Type B pancreatic cell (in vitro differentiated cells): Measurements from ENCODE around the gene MCTP1. TPM values are rescaled to one million over a fixed set of nuclear protein-coding genes. Genes with fewer than 3 reads are reported as not detected.

Experiments used
- DNase-seq: peaks from one replicate; pipeline ENCODE4 v3.0.0; 2021; ENCODE audit warnings: mixed read lengths; ENCODE audit not compliant: unreplicated experiment; ENCODE audit errors: extremely low spot score
- H3K27ac Mint-ChIP-seq: 2 replicates; pipeline ENCODE4 v1.8.0; 2021; ENCODE audit warnings: mild to moderate bottlenecking, mixed read lengths
- H3K27me3 Mint-ChIP-seq: 2 replicates; pipeline ENCODE4 v1.8.0; 2021; ENCODE audit warnings: mixed read lengths
- H3K36me3 Mint-ChIP-seq: 2 replicates; pipeline ENCODE4 v1.8.0; 2021; ENCODE audit warnings: mixed read lengths
- H3K4me1 Mint-ChIP-seq: one replicate; pipeline ENCODE4 v1.8.0; 2021; ENCODE audit warnings: mixed read lengths; ENCODE audit not compliant: unreplicated experiment
- H3K4me3 Mint-ChIP-seq: 2 replicates; pipeline ENCODE4 v1.8.0; 2021; ENCODE audit warnings: mild to moderate bottlenecking, mixed read lengths
- H3K9me3 Mint-ChIP-seq: 2 replicates; pipeline ENCODE4 v1.8.0; 2021; ENCODE audit warnings: mixed read lengths
- CTCF ChIP-seq: fragments of 200-600 bp; sonication (generic); conservative IDR thresholded peaks from 2 replicates; pipeline ENCODE4 v1.5.0; 2021; ENCODE audit warnings: antibody characterized with exemption, mild to moderate bottlenecking
- total RNA-seq: library from RNA; stranded (reverse); gene quantifications from 2 replicates; pipeline ENCODE4 v1.2.1, GENCODE V29; 2021; ENCODE audit warnings: low replicate concordance

Gene MCTP1
- total RNA-seq, 1 donor from 2014 or later, result 4.6 TPM

DNA sequence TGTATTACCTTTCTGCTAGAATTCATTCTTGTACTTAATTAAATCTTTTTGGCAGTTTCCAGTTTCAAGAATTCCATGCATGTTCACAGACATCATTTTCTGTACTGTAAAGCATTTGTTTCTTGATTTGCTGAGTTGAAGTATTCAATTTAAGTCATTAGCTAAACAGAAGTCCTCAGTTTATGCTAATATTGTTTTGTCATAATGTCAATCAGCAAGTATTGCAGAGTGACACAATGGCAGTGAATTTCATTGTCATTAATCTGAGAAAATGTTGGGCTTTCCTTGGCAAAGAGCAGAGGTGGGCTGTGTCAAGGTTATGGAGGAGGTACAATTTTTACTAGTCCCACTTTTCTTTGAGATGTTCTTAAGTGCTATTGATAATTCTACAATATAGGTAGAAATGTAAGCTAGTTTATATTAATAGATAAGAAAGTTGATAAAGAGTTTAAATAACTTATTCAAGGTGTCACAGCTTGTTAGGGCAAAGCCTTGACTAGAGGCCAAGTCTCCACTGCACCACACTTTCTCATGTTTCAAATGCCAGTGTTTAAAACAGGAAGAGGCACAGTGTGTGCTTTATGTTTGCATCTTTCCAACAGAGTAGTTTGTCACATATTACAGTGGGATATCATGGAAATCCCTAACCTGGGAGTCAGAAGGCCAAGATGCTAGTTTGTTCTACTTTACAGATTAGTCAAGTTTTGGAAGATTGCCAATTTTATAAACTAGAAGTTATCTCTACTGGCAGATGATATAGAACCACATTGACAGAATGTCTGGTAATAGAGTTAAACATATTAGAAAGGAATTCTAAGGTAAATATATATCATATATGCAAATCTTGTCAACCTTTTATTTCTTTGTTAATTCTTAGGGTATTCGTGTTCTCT, 610.2 kb downstream of the MCTP1 start:
- no peak for TF ChIP-seq CTCF
- Mint-ChIP-seq H3K4me1 (no peaks in the 10 kb centered on the region), H3K27ac (no peak overlapping the region), H3K4me3 (no peak overlapping the region), H3K9me3 (no peaks in the 10 kb centered on the region), H3K27me3 (no peaks in the 10 kb centered on the region), H3K36me3 (no peaks in the 10 kb centered on the region)
- DNase-seq, result no peak

DNA sequence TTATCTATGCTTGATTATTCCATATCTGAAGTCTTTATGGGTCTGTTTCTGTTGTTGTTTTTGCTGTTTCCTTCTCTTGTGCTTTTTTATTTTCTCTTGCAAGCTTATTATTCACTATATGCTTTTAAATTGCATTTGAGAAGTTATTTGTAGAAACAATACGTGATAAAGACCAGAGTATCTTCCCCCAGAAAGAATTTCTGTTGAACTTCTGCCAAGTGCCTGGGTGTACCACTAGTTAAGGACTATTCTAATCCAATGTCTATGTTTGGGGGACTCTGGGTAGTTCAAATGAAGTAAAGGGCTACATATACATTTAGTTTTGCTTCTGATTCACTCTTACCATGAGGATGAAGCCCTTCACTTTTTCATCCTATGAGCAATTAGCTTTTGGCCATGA, 612.1 kb downstream of the MCTP1 start:
- H3K4me3 Mint-ChIP-seq, result no peak overlapping the region
- no peaks in the 10 kb centered on the region for H3K4me1 Mint-ChIP-seq
- H3K27me3 Mint-ChIP-seq, result no peaks in the 10 kb centered on the region
- TF ChIP-seq CTCF, result no peak
- no peaks in the 10 kb centered on the region for H3K9me3 Mint-ChIP-seq
- no peak for DNase-seq
- peaks cover 4% of the 10 kb centered on the region for H3K36me3 Mint-ChIP-seq
- H3K27ac Mint-ChIP-seq, result no peak overlapping the region

DNA sequence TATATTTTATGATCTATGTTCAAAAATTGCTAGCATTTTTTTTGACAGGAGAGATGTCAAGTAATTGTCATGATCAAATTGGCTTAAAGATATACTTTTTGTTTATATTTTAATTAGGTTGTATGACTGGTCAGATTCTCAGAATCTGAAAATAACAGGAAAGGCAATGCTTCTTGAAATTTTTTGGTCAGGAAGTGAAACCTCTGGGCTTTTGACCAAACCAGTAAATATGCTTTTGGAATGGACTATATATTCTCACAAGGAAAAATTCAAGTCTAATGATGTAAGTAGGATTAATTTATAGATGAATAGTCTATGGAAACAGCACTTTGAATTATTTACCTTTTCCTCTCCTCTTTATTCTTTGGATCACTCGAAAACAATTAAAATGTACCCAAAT, 614.2 kb downstream of the MCTP1 start:
- DNase-seq, result no peak
- no peaks in the 10 kb centered on the region for H3K9me3 Mint-ChIP-seq
- no peak overlapping the region for H3K4me3 Mint-ChIP-seq
- no peaks in the 10 kb centered on the region for H3K27me3 Mint-ChIP-seq
- peaks cover 10% of the 10 kb centered on the region for H3K36me3 Mint-ChIP-seq
- no peak overlapping the region for H3K27ac Mint-ChIP-seq
- no peaks in the 10 kb centered on the region for H3K4me1 Mint-ChIP-seq
- no peak for TF ChIP-seq CTCF

GRCh38 chr5:94667937-94668336, 617.0 kb downstream of the MCTP1 start:
- no peaks in the 10 kb centered on the region for H3K27me3 Mint-ChIP-seq
- H3K4me3 Mint-ChIP-seq, result no peak overlapping the region
- TF ChIP-seq CTCF, result no peak
- no peak overlapping the region for H3K27ac Mint-ChIP-seq
- DNase-seq, result no peak
- H3K36me3 Mint-ChIP-seq, result peaks cover 14% of the 10 kb centered on the region
- H3K9me3 Mint-ChIP-seq, result no peaks in the 10 kb centered on the region
- H3K4me1 Mint-ChIP-seq, result no peaks in the 10 kb centered on the region

GRCh38 chr5:94661086-94661485, 623.8 kb downstream of the MCTP1 start:
- Mint-ChIP-seq H3K9me3 (peaks cover 14% of the 10 kb centered on the region), H3K4me3 (no peak overlapping the region), H3K27me3 (no peaks in the 10 kb centered on the region), H3K27ac (no peak overlapping the region), H3K4me1 (no peaks in the 10 kb centered on the region), H3K36me3 (peaks cover 43% of the 10 kb centered on the region)
- no peak for DNase-seq
- no peak for TF ChIP-seq CTCF
